ENCODE measurements around the gene TCL1B. TPM values are rescaled to one million over a fixed set of nuclear protein-coding genes. Genes with fewer than 3 reads are reported as not detected.

TCL1B gene
- total RNA-seq, 1 donor from 2014 or later = not detected

DNA sequence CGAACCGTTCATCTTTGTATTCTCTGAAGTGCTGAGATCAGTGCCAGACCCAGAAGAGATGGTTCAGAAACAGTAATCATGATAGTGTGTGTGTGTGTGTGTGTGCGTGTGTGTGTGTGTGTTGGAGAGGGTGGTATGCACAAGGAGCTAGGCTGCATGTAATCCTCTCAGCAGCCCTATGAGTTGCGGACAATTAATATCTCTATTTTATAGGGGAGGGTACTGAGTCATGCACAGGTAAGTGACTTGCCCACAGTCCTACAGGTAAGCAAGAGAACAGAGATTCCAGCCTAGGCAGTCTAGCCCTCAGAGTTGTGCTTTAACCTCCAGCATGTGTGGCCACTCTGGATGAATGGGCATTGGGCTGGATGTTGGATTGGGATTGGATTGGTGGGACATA, 55.6 kb downstream of the TCL1B start:
- intact Hi-C loops (cut with micrococcal nuclease) = no loop called here

More for the DNA sequence above, 55.6 kb downstream of the TCL1B start:
- DNase-seq = no peak
- TF ChIP-seq, protein P1, sequence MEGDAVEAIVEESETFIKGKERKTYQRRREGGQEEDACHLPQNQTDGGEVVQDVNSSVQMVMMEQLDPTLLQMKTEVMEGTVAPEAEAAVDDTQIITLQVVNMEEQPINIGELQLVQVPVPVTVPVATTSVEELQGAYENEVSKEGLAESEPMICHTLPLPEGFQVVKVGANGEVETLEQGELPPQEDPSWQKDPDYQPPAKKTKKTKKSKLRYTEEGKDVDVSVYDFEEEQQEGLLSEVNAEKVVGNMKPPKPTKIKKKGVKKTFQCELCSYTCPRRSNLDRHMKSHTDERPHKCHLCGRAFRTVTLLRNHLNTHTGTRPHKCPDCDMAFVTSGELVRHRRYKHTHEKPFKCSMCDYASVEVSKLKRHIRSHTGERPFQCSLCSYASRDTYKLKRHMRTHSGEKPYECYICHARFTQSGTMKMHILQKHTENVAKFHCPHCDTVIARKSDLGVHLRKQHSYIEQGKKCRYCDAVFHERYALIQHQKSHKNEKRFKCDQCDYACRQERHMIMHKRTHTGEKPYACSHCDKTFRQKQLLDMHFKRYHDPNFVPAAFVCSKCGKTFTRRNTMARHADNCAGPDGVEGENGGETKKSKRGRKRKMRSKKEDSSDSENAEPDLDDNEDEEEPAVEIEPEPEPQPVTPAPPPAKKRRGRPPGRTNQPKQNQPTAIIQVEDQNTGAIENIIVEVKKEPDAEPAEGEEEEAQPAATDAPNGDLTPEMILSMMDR (IDR thresholded peaks at IDR 0.05; ENCODE audit: borderline replicate concordance) = no peak
- Histone ChIP-seq H3K27ac (replicated peaks) (no peak overlapping the region), H3K4me1 (no peaks in the 10 kb centered on the region), H3K9me3 (replicated peaks) (no peaks in the 10 kb centered on the region), H3K36me3 (no peaks in the 10 kb centered on the region), H3K27me3 (ENCODE audit: low read depth) (peaks cover 29% of the 10 kb centered on the region), H3K4me3 (no peak overlapping the region)

Other genes starting within 250 kb of the TCL1B start
- 11.3 TPM for gene SYNE3, start 169.8 kb upstream of the TCL1B start, total RNA-seq
- 85.0 TPM for gene GLRX5, start 151.4 kb upstream of the TCL1B start, total RNA-seq
- not detected for gene TCL1A, start 27.7 kb downstream of the TCL1B start, total RNA-seq
- not detected for gene TUNAR, start 190.4 kb downstream of the TCL1B start, total RNA-seq

Measured in left ventricle myocardium inferior (tissue), 1 donor.